ENCODE data around the gene PSMD2. TPM values are rescaled to one million over a fixed set of nuclear protein-coding genes. Genes with fewer than 3 reads are reported as not detected.

The PSMD2 gene
- total and polyA plus RNA-seq, 2 of the 8 experiments (the other 6 are each of a cell fraction or from before 2014, with no cell fraction given), result 350 to 363 TPM

DNA sequence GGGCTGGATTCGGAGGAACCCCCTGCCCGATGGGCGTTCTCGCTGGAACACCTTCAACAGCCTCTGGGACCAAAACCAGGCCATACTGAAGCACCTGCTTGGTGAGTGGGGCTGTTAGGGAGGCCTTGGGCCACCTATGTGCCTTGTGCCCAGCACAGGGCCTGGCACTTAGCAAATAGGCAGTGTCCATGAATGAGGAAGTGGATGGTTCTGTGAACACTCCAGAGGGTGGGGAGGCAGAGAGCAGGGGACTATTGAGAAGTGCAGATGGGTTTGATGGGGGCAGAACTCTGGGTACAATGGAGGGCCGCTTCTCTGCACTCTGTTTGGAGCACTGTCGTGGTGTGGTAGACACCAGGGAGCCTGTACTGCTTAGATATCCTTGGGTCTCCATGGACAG lies 21.7 kb upstream of the PSMD2 start:
- Histone ChIP-seq H3K18ac (ENCODE audit: extremely low read depth, low read length) (no peak overlapping the region), H2AFZ (ENCODE audit: low read length) (no peak overlapping the region), H3K36me3 (ENCODE audit: control insufficient read depth in 2 of 4, insufficient read depth in 4 of 4, low read length in 3 of 4) (no peaks in the 10 kb centered on the region), H3K9me3 (ENCODE audit: insufficient read depth in 2 of 2, low read depth in 1 of 2, low read length in 1 of 2) (no peaks in the 10 kb centered on the region), H2BK15ac (ENCODE audit: low read length) (no peak overlapping the region), H3K56ac (replicated peaks; ENCODE audit: insufficient read length, low read depth, low read length) (no peak overlapping the region), H3K4me3 (ENCODE audit: extremely low read depth in 1 of 4, insufficient read depth in 2 of 4, low read depth in 3 of 4, low read length in 4 of 4) (no peak overlapping the region), H4K20me1 (replicated peaks in 1 of 2; ENCODE audit: control insufficient read depth in 1 of 2, insufficient read depth in 2 of 2, low read length in 2 of 2) (peaks cover 0 to 5% of the 10 kb centered on the region in 2 experiments), H3K79me2 (ENCODE audit: control insufficient read depth in 1 of 2, insufficient read depth in 2 of 2, low read length in 2 of 2) (no peaks in the 10 kb centered on the region), H3K23ac (ENCODE audit: insufficient read length) (no peak overlapping the region), H2AK5ac (ENCODE audit: low read depth, low read length) (no peak overlapping the region), H2BK120ac (replicated peaks; ENCODE audit: low read depth, low read length) (no peak overlapping the region), H4K8ac (ENCODE audit: extremely low read depth, insufficient read depth, low read length) (no peak overlapping the region), H3K4me1 (replicated peaks in 1 of 4; ENCODE audit: control insufficient read depth in 3 of 4, insufficient read depth in 4 of 4, low read length in 3 of 4) (peaks cover 0 to 7% (median 3%) of the 10 kb centered on the region in 4 experiments; a peak in 5 of 7 replicates), H3K4me2 (ENCODE audit: insufficient read depth in 1 of 2, low read depth in 2 of 2, low read length in 2 of 2) (no peak overlapping the region), H3K4ac (replicated peaks; ENCODE audit: insufficient read length, low read depth, low read length) (no peak overlapping the region), H3K9ac (replicated peaks in 1 of 4; ENCODE audit: extremely low read depth in 1 of 4, low read depth in 3 of 4, low read length in 3 of 4) (no peak overlapping the region), H3K27me3 (replicated peaks in 1 of 4; ENCODE audit: control insufficient read depth in 3 of 4, extremely low read depth in 1 of 4, insufficient read depth in 3 of 4, low read length in 3 of 4) (peaks cover 8 to 32% (median 26%) of the 10 kb centered on the region in 4 experiments), H2BK12ac (ENCODE audit: low read depth, low read length) (no peak overlapping the region), H3K27ac (ENCODE audit: low read depth, low read length) (no peak overlapping the region), H3K23me2 (ENCODE audit: low read depth, low read length) (peaks cover 9% of the 10 kb centered on the region), H4K91ac (replicated peaks; ENCODE audit: insufficient read length, low read length) (no peak overlapping the region), H3K79me1 (ENCODE audit: low read depth, low read length) (no peaks in the 10 kb centered on the region; the same call in 1 of the 2 replicates), H2BK5ac (ENCODE audit: low read depth, low read length) (no peak overlapping the region), H2BK20ac (ENCODE audit: low read length) (no peak overlapping the region), H4K5ac (ENCODE audit: insufficient read length, low read depth, low read length) (no peak overlapping the region), H3K14ac (ENCODE audit: insufficient read length) (no peak overlapping the region)
- ChIA-PET CTCF (ENCODE audit: partially characterized antibody) (interaction anchor here (1.0 to 1.5 kb wide), 2 partner anchors 17 to 28 kb away, joined by 3 to 5 read pairs; partner anchors contain the start of gene EEF1AKMT4), POLR2A (ENCODE audit: partially characterized antibody) (no interaction called here)
- DNase-seq (ENCODE audit: low read depth in 1 of 2, low spot score in 2 of 2) (no peak), FAIRE-seq (no peak)
- TF ChIP-seq RAD21 (IDR thresholded peaks at IDR 0.05 in 1 of 2, conservative IDR thresholded peaks at IDR 0.05 in 1 of 2; ENCODE audit: low read depth in 2 of 2, low read length in 2 of 2) (no peak), KDM5A (IDR thresholded peaks at IDR 0.05; ENCODE audit: low read length) (no peak), SUZ12 (IDR thresholded peaks at IDR 0.05; ENCODE audit: low read length) (no peak), TAF7 (optimal IDR thresholded peaks at IDR 0.05; ENCODE audit: borderline replicate concordance, low read depth, low read length) (no peak), GABPA (IDR thresholded peaks at IDR 0.05; ENCODE audit: borderline replicate concordance, insufficient read depth, low read length) (no peak), SIRT6 (IDR thresholded peaks at IDR 0.05; ENCODE audit: low read length) (no peak), POU5F1 (IDR thresholded peaks at IDR 0.05; ENCODE audit: low read depth, low read length) (no peak), CEBPB (IDR thresholded peaks at IDR 0.05; ENCODE audit: low read depth, low read length) (no peak), RXRA (IDR thresholded peaks at IDR 0.05; ENCODE audit: insufficient read depth, low read depth, low read length) (no peak), TEAD4 (IDR thresholded peaks at IDR 0.05; ENCODE audit: low read depth, low read length) (no peak)
- TF ChIP-seq, protein P1, sequence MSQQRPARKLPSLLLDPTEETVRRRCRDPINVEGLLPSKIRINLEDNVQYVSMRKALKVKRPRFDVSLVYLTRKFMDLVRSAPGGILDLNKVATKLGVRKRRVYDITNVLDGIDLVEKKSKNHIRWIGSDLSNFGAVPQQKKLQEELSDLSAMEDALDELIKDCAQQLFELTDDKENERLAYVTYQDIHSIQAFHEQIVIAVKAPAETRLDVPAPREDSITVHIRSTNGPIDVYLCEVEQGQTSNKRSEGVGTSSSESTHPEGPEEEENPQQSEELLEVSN (IDR thresholded peaks at IDR 0.05), result no peak
- TF ChIP-seq, protein P2, sequence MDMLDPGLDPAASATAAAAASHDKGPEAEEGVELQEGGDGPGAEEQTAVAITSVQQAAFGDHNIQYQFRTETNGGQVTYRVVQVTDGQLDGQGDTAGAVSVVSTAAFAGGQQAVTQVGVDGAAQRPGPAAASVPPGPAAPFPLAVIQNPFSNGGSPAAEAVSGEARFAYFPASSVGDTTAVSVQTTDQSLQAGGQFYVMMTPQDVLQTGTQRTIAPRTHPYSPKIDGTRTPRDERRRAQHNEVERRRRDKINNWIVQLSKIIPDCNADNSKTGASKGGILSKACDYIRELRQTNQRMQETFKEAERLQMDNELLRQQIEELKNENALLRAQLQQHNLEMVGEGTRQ (IDR thresholded peaks at IDR 0.05; ENCODE audit: low read length), result no peak
- WGBS, 2 experiments (ENCODE audit: extremely low coverage in 1 of 2, insufficient coverage in 1 of 2, insufficient read length in 1 of 2, insufficient replicate concordance in 2 of 2, low coverage in 1 of 2, low lambda C conversion rate in 2 of 2, missing lambda C conversion rate in 1 of 2), result 95% methylated on average over 6 of the region's 6 CpGs; no CpG with 5 or more reads in 1 of the 2 experiments

Data from H1 (cell line).